WERI-Rb-1 (cell line): Measurements from ENCODE around the gene NCAPG.

Source experiments
- DNase-seq: peaks from one replicate; pipeline ENCODE4 v3.0.0-alpha.2; 2020
- H3K27ac ChIP-seq: fragments of 250-450 bp; sonication (Bioruptor Pico); 2 replicates; pipeline ENCODE4 v1.5.1; 2020; ENCODE audit warnings: mild to moderate bottlenecking, moderate library complexity
- H3K27me3 ChIP-seq: fragments of 250-450 bp; sonication (Bioruptor Pico); 2 replicates; pipeline ENCODE4 v1.5.1; 2021; ENCODE audit warnings: mild to moderate bottlenecking, low read depth, moderate library complexity; ENCODE audit not compliant: insufficient read depth, severe bottlenecking
- H3K36me3 ChIP-seq: fragments of 250-450 bp; sonication (Bioruptor Pico); 2 replicates; pipeline ENCODE4 v1.5.1; 2020; ENCODE audit warnings: mild to moderate bottlenecking, moderate library complexity
- H3K4me3 ChIP-seq: 2 replicates; pipeline ENCODE4 v1.5.1; 2011; ENCODE audit warnings: low read depth, mild to moderate bottlenecking, control low read depth, low read length
- H3K9me3 ChIP-seq: fragments of 250-450 bp; sonication (Bioruptor Pico); 2 replicates; pipeline ENCODE4 v1.5.1; 2021; ENCODE audit warnings: mild to moderate bottlenecking, moderate library complexity; ENCODE audit not compliant: severe bottlenecking
- TF ChIP-seq, protein P1 (sequence below): IDR thresholded peaks from 2 replicates; pipeline ENCODE4 v1.5.1; 2011; ENCODE audit warnings: low read depth, mild to moderate bottlenecking, control low read depth, inconsistent platforms, low read length

The NCAPG gene

DNA sequence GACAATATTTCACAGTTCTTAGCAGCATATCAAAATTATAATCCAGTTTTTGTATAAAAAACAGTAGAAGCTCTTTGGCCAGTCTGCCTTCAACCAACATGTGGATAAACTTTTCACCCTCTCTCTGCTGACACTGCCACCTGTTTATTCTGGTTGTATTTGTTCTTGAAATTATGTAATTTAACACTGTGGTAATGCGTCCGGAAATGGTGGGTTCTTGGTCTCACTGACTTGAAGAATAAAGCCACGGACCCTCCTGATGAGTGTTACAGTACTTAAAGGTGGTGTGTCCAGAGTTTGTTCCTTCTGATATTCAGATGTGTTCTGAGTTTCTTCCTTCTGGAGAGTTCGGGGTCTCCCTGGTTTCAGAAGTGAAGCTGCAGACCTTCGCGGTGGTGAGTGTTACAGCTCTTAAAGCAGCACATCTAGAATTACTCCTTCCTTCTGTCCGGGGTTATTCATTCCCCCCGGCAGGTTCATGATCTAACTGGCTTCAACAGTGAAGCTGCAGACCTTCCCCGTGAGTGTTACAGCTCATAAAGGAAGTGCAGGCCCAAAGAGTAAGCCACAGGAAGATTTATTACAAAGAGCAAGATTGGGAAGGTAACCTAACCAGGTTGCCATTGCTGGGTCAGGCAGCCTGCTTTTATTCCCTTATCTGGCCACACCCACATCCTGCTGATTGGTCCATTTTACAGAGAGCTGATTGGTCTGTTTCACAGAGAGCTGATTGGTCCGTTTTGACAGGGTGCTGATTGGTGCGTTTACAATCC, 45.1 kb upstream of the NCAPG start:
- no peak overlapping the region for H3K4me3 ChIP-seq
- DNase-seq = no peak
- TF ChIP-seq, protein P1, sequence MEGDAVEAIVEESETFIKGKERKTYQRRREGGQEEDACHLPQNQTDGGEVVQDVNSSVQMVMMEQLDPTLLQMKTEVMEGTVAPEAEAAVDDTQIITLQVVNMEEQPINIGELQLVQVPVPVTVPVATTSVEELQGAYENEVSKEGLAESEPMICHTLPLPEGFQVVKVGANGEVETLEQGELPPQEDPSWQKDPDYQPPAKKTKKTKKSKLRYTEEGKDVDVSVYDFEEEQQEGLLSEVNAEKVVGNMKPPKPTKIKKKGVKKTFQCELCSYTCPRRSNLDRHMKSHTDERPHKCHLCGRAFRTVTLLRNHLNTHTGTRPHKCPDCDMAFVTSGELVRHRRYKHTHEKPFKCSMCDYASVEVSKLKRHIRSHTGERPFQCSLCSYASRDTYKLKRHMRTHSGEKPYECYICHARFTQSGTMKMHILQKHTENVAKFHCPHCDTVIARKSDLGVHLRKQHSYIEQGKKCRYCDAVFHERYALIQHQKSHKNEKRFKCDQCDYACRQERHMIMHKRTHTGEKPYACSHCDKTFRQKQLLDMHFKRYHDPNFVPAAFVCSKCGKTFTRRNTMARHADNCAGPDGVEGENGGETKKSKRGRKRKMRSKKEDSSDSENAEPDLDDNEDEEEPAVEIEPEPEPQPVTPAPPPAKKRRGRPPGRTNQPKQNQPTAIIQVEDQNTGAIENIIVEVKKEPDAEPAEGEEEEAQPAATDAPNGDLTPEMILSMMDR = no peak
- H3K27ac ChIP-seq = no peak overlapping the region
- H3K9me3 ChIP-seq = peaks cover 12% of the 10 kb centered on the region
- no peaks in the 10 kb centered on the region for H3K27me3 ChIP-seq
- no peaks in the 10 kb centered on the region for H3K36me3 ChIP-seq

- Histone ChIP-seq H3K27me3 (no peaks in the 10 kb centered on the region), H3K36me3 (no peaks in the 10 kb centered on the region), H3K9me3 (peaks cover 12% of the 10 kb centered on the region), H3K4me3 (no peak overlapping the region), H3K27ac (no peak overlapping the region)
- TF ChIP-seq, protein P1 = no peak
- no peak for DNase-seq
These were observed 43.8 kb upstream of the NCAPG start for GRCh38 chr4:17766826-17767458.

GRCh38 chr4:17769406-17770174, 41.2 kb upstream of the NCAPG start:
- no peak overlapping the region for H3K27ac ChIP-seq
- DNase-seq = no peak
- H3K4me3 ChIP-seq = no peak overlapping the region
- H3K27me3 ChIP-seq = no peaks in the 10 kb centered on the region
- H3K9me3 ChIP-seq = peaks cover 12% of the 10 kb centered on the region
- TF ChIP-seq, protein P1 = no peak
- no peaks in the 10 kb centered on the region for H3K36me3 ChIP-seq

- Histone ChIP-seq H3K36me3 (no peaks in the 10 kb centered on the region), H3K9me3 (peaks cover 11% of the 10 kb centered on the region), H3K27me3 (no peaks in the 10 kb centered on the region), H3K27ac (no peak overlapping the region), H3K4me3 (no peak overlapping the region)
- DNase-seq = no peak
- TF ChIP-seq, protein P1 = no peak
These were observed 39.9 kb upstream of the NCAPG start for GRCh38 chr4:17770845-17771244.

GRCh38 chr4:17771284-17771908, 39.4 kb upstream of the NCAPG start:
- Histone ChIP-seq H3K36me3 (no peaks in the 10 kb centered on the region), H3K27me3 (no peaks in the 10 kb centered on the region), H3K27ac (no peak overlapping the region), H3K9me3 (peaks cover 6% of the 10 kb centered on the region), H3K4me3 (no peak overlapping the region)
- no peak for DNase-seq
- TF ChIP-seq, protein P1 = no peak
